Measurements from ENCODE around the gene OLFML2A. TPM values are rescaled to one million over a fixed set of nuclear protein-coding genes. Genes with fewer than 3 reads are reported as not detected.

OLFML2A gene
- total RNA-seq, 1 donor from 2014 or later, result 7.0 TPM

GRCh38 chr9:124786881-124787573 lies 10.1 kb downstream of the OLFML2A start:
- Histone ChIP-seq H3K36me3 (ENCODE audit: control insufficient read depth, insufficient read depth, low read length) (no peaks in the 10 kb centered on the region), H3K4me3 (ENCODE audit: low read depth, low read length) (no peak overlapping the region), H3K27me3 (ENCODE audit: control insufficient read depth, insufficient read depth, low read length) (no peaks in the 10 kb centered on the region)
- no peak for TF ChIP-seq CTCF (IDR thresholded peaks at IDR 0.05; ENCODE audit: insufficient read depth, low read length, poor library complexity, severe bottlenecking)
- DNase-seq (ENCODE audit: low read depth), result no peak

DNA sequence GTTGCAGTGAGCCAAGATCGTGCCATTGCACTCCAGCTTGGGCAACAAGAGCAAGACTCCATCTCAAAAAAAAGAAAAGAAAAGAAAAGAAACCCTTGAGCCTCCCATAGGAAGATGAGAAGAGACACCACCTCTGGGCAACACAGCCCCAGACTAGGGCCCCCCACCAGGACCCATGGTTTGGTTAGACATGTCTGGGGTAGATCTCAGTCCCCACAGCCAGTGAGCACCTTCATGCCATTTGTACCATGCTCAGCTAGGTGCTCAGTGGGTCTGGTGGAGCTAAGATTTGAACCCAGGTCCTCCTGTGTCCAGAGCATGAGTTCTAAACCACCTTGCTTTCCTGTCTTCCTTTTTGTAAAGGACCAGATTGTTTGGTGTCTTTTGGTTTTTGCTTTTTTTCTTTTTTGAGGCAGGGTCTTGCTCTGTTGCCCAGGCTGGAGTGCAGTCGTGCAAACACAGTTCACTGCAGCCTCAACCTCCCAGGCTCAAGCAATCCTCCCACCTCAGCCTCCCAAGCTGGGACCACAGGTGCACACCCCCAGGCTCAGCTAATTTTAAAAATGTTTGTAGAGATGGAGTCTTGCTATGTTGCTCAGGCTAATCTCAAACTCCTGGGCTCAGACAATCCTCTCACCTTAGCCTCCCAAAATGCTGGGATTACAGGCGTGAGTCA lies 11.7 kb downstream of the OLFML2A start:
- Histone ChIP-seq H3K27me3 (ENCODE audit: control insufficient read depth, insufficient read depth, low read length) (no peaks in the 10 kb centered on the region), H3K36me3 (ENCODE audit: control insufficient read depth, insufficient read depth, low read length) (no peaks in the 10 kb centered on the region), H3K4me3 (ENCODE audit: low read depth, low read length) (no peak overlapping the region)
- DNase-seq (ENCODE audit: low read depth), result no peak
- no peak for TF ChIP-seq CTCF (IDR thresholded peaks at IDR 0.05; ENCODE audit: insufficient read depth, low read length, poor library complexity, severe bottlenecking)

DNA sequence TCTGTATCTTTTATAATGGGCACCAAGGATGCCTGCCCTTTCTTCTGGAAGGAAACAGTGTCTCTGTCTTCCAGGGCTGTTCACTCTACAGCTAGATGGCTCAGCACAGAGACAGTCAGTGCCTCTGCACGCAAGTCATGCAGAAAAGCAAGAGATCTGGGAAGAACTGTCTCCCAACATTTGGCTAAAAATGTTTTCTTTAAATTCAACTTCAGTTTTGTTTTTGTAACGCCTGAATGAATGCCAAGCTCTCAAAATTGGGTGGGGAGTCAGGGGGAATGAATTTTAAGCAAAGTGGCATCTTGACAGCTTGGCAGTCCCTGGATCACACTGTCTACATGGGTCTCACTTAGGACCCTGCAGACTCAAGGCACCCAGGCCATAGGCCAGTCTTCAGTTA lies 12.6 kb downstream of the OLFML2A start:
- no peak for TF ChIP-seq CTCF (IDR thresholded peaks at IDR 0.05; ENCODE audit: insufficient read depth, low read length, poor library complexity, severe bottlenecking)
- H3K27me3 ChIP-seq (ENCODE audit: control insufficient read depth, insufficient read depth, low read length), result no peaks in the 10 kb centered on the region
- no peak overlapping the region for H3K4me3 ChIP-seq (ENCODE audit: low read depth, low read length)
- no peaks in the 10 kb centered on the region for H3K36me3 ChIP-seq (ENCODE audit: control insufficient read depth, insufficient read depth, low read length)
- no peak for DNase-seq (ENCODE audit: low read depth)

GRCh38 chr9:124790301-124790700 lies 13.4 kb downstream of the OLFML2A start:
- no peaks in the 10 kb centered on the region for H3K36me3 ChIP-seq (ENCODE audit: control insufficient read depth, insufficient read depth, low read length)
- no peak for DNase-seq (ENCODE audit: low read depth)
- H3K27me3 ChIP-seq (ENCODE audit: control insufficient read depth, insufficient read depth, low read length), result no peaks in the 10 kb centered on the region
- no peak for TF ChIP-seq CTCF (IDR thresholded peaks at IDR 0.05; ENCODE audit: insufficient read depth, low read length, poor library complexity, severe bottlenecking)
- H3K4me3 ChIP-seq (ENCODE audit: low read depth, low read length), result no peak overlapping the region

DNA sequence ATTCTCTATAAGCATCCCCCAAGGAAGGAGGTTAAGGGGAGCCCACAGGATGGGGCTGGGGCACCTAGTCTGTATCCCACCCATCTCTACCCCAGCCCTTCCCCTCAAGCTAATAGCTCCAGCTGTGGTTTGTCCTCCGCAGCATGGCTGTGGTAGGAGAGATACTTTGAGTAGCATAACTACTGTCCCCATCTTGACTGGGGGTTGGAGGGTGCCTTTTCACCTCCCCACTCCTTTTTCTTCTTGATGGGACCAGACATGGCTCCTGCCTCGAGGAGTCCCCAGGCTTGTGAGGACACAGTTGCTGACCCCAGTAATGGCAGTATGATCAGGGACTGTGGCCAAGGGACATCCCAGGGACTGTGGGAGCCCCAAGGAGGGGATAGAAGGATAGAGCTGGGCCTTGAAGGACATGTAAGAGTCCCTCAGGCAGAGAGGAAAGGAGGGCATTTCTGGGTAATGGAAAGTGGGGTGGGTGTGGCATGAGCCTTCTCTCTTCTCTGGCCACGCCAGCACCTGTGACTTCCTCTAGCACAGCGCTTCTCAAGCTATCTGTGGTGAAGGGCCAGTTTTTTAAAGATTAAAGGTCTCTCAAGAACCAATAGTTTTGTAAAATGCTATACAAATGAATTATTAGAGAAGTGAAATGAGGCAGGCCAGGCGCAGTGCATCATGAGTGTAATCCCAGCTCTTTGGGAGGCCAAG lies 14.0 kb downstream of the OLFML2A start:
- no peak for TF ChIP-seq CTCF (IDR thresholded peaks at IDR 0.05; ENCODE audit: insufficient read depth, low read length, poor library complexity, severe bottlenecking)
- no peak overlapping the region for H3K4me3 ChIP-seq (ENCODE audit: low read depth, low read length)

More for the DNA sequence above, 14.0 kb downstream of the OLFML2A start:
- no peaks in the 10 kb centered on the region for H3K36me3 ChIP-seq (ENCODE audit: control insufficient read depth, insufficient read depth, low read length)
- no peaks in the 10 kb centered on the region for H3K27me3 ChIP-seq (ENCODE audit: control insufficient read depth, insufficient read depth, low read length)
- no peak for DNase-seq (ENCODE audit: low read depth)
